HG03432 (cell line): ENCODE data around the gene SP110.
"Not testable (repeated sequence)": the region's sequence is repeated elsewhere in the genome, so short reads cannot be mapped to it uniquely, and the experiment has no call there.

Experiments
- ATAC-seq: cut with Tn5 transposase; IDR thresholded peaks from one replicate; pipeline ENCODE4 v1.9.1; 2021; ENCODE audit warnings: mild to moderate bottlenecking, moderate library complexity; ENCODE audit not compliant: unreplicated experiment

The SP110 gene

DNA sequence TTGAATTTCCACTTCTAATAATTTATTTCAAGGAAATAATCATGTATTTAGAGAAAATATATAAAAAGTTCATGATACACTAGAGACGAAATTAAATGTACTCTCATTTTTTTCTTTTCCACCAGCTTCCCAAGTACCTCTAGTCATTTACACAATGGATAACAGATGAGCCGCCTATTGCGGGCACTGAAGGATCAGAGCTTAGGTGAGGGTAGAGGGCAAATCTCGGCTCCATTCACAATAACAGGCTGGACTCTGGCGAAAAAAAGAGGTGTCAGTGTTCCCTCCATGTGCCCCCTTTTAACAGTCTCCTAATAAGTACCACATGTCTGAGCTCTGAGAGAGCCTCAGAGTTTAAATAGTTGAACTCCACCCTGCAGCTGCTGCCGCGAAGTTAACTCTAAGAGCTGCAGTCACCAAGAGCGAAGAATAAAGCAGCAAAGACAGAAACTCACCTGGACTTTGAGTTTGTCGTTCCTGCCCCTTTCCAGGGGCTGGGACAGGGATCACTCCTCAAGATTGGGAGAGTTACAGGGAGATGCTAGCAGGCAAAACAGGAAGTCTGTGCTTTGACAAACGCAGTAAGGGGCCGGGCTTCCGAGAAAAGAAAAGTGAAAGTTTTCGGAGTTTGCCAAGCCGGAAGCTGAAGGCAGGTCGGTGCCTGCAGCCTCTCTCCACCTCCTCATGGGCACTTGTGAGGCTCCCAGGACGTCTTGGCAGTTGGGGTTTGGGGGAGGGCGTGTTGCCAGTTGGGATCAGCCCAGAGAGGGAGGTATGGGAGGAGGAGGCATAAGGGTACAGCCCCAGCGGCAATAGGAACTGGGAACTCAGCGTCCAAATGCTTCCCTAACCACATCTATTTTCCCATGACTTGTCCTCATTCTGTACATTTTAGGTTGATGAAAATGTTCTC, at the start of gene SP110:
Gene SP110, minus strand, starts transcription at position 566 of the 913 bp plus-strand sequence. CDS start 3,057 bp downstream, outside the sequence.
- peak; percentile 86 for ATAC-seq

DNA sequence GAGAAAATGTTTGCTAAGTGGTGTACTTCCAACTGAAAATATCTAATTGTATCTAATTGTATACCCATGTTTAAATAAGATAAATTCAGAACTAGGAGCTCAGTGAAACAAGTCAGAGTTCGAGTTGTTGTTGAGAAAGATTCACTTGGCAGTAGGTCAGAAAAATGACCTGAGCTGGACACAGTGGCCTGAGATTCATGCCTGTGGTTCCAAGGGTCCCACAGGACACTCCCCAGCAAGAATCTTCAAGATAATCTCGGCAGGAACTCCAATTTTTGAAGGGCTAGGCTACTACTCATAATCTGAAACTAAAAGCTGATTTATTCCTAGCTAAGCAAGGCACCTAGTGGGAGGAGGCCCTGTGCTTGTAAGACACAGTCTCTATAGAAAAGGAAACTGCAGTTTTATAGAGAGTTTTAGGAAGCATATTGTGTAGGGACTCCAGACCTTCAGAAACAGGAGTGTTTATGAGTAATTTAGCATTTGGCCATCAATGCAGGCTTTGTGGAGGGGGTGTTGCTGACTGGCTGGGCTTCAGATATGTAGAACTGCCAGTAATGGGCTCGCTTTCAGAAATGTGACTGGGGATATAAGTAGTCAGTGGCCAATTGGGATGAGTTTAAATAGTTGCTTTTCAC, 48.9 kb upstream of the SP110 start:
- peak; percentile 65 for ATAC-seq

DNA sequence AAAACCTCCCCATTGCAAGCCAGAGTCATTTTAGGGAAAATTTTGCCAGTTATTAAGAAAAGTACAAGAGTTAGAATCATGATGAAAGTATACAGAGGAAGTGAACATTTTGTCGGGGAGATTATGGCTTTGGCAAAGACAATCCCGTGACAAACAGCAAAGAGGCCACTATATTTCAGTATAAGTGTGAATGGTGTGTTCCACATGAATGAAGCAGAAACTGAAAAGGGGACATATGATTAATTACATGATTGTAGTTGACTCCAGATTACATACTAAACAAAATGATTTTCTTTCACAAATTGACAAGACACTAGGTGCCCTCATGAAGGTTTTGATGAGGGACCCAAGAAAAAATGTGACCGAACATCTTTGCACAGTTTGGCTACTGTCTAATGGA, 47.8 kb upstream of the SP110 start:
- peak; percentile 70 for ATAC-seq

DNA sequence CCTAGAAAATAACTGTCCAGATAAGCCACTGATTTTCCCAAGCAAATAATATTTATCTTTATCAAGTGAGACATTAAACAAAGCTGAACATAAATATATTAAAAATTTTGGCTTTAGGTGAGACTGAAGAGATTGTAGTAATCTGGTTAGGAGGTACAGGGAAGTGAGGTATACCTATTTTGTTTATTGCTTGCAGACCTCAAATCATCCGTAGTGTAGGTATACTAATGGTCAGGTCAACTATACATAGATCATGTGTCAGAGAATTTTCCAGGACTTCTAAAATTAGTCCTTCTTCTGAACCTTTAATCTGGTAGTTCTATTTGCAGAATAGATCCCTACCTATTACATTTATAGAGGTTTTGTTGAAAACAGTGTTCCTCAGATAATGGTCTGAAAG, 47.3 kb upstream of the SP110 start:
- ATAC-seq, result peak; percentile 21

DNA sequence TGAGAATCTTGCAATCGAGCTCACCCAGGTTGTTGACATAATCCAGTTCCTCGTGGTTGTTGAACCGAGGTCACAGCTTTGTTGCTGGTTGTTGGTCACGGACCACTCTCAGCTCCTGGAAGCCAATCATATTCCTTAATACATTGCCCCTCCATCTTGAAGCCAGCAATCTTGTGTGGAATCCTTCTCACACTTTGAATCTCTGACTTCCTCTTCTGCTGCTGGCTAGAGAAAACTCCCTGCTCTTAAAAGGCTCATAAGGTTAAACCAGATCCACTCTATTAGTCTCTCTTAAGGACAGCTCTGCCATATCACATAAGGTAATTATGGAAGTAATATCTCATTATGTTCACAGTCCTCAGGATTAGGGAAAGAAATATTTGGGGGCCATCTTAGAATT, 46.9 kb upstream of the SP110 start:
- ATAC-seq, result no peak

DNA sequence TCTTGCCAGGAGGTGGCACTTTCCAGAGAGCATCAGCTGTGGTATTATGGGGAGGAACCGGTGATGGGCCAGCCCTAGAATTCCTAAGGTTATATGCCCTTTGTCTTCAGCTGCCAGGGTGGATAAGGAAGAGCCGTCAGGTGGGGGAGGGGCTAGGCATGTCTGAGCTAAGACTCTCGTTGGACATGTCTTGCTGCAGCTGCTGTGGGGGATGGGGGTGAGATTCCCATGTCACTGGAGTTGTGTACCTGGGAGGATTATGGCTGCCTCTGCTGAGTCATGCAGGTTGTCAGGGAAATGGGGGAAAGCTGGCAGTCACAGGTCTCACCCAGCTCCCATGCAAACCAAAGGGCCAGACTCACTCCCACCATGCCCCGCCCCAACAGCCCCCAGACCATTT, 45.2 kb upstream of the SP110 start:
- not testable (repeated sequence) for ATAC-seq

DNA sequence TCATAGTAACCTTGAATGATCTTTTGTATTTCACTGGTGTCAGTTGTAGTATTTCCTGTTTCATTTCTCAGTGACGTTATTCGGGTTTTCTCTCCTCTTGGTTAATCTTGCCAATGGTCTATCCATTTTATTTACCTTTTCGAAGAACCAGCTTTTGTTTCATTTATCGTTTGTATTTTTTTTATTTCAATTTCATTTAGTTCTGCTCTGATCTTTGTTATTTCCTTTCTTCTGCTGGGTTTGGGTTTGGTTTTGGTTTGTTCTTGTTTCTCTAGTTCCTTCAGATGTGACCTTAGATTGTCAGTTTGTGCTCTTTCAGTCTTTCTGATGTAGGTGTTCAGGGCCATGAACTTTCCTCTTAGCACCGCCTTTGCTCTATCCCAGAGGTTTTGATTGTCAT, 42.5 kb upstream of the SP110 start:
- ATAC-seq, result no peak

DNA sequence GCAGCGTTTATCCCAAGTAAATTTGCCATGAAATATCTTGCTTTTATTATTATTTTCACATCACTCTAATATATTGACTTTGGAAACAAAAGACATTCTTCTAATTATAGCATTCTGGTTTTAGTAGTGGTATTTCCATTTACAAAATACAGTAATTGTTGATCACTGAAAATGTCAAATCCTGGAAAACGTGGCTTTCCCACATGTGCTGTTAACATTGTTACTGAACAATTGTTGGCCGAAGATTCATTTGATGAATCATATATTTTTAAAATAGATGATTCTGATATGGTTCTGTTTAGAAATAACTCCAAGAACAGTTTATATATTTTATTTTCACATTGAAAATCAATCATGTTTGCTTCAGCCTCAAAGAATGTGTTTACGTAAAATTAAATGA, 38.7 kb upstream of the SP110 start:
- ATAC-seq, result no peak

DNA sequence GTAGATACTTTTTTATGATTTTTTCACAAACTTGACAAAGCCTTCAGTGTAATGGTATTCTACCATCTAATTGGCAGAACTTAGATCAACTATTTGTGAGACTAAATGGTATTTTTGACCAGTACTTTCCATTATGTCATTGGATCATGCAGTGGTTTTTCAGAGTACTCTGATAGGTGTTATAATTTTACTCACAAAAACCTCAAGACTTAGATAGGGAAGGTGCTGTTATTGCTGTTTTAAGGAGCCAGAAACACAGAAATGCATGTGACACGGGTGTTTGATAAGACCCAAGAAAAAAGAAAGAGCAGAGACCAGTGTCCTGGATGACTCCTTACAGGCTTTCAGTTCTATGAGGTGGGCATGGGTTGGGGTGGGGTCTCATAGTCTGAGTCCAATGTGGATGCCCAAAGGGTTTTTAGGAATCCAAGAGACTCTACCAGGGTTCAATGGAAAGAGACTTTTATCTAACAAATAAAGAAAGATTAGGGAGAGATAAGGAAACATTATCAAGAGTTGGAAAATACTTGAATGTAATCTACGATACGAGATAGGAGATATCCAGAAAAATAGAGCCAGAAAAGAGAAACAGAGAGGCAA, 37.0 kb upstream of the SP110 start:
- no peak for ATAC-seq

DNA sequence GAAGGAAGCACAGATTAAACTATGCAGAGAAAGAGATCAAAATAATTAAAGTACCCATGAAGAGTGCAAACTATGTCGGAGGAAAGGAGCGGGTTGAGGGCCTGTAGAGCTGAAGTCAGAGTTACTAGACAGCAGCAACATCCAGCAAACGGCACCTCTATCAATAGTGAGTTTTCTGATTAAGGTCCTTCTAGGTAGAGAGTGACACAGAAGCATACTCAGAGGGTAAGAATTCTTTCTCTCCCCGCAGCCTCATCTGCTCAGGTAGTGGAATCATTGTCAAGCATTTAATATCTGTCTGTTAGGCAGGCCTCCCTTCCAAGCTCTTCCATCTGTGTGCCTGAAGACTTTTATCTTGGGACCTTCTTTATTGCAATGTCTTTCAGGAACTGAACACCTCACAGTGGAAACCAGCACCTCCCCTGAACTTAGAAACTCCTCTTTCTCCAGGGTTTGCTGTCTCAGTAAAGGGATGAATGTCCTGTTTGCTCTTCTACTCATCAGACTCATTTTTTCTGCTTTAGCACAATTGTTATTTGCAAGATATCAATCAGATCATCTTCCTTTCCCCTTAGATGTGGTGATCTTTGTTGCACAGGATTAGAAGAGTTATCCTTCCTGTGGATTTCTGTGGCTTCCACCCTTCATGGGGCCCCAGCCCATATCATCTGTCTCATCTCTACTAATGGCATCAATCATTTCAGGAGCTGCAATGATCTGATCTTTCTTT, 34.5 kb upstream of the SP110 start:
- no peak for ATAC-seq

DNA sequence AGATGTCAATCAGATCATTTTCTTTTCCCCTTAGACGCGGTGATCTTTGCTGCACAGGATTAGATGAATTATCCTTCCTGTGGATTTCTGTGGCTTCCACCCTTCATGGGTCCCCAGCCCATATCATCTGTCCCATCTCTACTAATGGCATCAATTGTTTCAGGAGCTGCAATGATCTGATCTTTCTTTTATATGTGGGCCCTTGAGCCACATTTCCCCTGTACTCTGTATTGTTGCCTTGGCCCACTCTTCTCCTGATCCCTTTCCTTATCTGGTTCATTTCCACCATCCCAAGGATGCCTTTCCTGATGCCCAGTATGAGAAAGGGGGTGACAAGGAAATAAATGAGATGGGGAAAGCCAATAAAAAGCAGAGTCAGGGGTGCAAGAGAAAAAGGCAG, 30.4 kb upstream of the SP110 start:
- no peak for ATAC-seq

DNA sequence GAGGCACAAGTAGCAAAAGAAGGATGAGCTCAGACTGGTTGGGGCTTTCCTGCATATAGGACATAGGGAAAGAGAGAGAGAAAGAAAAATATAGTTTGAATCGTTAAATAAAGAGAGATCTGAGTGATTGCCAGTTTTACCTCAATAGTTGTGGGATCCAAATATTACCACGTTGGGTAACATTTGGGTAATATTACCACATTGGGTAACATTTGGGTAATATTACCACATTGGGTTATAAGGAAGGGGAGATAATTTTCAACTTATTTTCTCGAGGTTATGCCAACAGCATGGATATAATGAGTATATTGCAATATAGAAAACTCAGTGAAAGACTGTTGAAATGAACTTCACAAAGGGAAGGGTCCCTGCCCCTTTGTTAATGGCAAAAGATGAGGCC, 26.4 kb upstream of the SP110 start:
- no peak for ATAC-seq

DNA sequence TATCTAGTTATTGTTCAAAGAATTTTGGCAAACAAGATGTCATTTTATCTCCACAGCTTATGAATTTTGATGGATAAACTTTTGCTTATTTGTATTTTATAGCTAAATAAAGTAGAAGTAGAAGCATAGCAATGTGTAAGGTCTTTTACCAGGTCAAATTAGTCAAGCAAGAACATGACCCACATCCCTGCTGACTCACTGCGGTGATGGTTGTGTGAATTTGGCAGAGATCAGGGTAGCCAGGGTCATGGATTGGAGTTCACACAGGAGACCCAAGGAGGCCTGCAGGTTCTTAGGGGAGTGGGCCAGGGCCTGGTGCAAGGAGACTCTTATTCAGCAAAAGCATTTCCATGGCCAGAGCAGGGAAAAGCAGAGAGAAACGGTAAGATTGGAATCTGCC, 24.4 kb upstream of the SP110 start:
- no peak for ATAC-seq

DNA sequence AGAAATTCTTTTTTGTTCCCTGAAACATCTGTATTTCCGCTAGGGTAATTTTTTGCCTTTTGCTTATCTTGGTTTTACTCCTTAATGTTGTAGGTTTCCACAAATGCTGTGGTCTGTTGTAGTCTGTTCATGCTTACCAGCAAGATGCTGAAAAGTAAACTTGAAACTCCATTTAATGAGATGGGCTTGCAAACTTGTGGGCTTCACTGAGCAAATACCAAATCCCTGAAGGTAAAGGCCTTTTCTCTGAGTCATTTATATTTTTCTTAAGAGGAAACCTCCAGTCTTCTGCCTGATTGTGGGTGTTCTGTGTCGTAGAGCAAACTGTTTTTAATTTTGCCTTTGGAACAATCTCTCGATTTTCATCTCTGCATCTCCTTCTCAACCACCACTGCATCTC, 15.1 kb upstream of the SP110 start:
- ATAC-seq, result peak; percentile 75

DNA sequence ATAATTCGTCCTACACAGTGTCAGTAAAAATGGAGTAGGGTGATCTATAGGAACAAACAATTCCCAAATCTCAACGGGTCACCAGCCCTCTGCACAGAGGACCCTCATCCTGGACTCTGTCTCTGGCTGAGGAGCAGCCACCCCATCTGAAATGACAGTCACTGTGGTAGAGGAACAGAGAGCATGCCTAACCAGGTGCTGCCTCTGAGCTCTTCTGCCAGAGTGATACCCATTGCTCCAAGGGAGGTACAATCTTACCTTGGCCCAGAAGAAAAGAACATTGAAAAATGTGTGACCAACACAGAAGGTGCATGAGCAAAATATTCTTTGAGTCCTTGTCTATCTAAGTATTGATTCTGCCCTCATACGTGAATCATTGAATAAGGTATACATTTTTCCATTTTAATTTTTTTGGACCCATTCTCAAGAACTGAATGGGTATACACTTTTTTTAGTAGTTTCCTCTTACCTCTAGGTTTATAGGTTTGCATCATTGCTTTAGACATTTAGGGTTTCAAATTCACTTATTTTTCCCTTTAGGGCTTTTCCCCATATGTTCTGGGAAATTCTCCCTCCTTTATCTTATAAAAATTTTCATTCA, 14.4 kb upstream of the SP110 start:
- ATAC-seq, result peak; percentile 61

DNA sequence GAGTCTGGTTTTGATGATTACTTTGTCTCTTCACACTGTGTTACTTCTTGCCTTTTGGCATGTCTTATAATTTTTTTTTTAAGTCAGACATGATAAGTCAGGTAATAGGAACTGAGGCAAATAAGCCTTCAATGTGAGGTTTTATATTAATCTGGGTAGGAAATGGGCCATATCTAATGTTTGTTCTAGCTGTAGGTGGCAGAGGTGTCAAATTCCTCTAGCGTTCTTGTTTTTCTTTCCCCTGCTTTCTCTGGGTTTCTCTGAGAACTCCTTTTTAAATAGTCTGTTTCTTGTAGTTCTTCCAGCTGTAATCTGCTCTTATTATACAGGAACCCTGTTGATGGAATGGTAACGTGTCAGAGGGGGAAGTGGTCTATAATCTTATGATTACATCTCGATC, 11.5 kb upstream of the SP110 start:
- no peak for ATAC-seq

DNA sequence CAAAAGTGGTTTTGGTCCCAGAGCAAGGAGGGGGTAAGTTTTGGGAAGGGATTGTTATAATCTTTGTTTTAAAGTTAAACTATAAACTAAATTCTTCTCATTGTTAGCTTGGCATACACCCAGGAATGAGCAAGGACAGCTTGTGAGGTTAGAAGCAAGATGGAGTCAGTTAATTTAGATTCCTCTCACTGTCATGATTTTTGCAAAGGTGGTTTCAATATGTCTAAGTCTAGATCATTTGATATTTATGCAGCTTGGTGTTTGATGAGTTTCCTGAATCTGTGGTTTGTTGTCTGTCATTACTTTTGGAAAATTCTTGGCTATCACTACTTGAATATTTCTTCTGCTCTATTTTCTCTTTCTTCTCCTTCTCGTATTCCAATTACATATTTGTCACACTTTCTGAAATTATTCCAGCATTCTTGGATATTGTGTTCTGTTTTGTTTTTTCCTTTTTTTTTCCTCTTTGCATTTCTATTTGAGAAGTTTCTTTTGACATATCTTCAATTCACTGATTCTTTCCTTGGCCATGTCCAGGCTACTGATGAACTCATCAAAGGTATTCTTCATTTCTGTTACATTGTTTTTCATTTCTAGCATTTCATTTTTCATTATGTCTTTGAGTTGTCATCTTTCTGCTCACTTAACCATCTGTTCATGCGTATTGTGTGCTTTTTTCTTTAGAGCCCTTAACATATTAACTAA, 10.9 kb upstream of the SP110 start:
- ATAC-seq, result no peak

DNA sequence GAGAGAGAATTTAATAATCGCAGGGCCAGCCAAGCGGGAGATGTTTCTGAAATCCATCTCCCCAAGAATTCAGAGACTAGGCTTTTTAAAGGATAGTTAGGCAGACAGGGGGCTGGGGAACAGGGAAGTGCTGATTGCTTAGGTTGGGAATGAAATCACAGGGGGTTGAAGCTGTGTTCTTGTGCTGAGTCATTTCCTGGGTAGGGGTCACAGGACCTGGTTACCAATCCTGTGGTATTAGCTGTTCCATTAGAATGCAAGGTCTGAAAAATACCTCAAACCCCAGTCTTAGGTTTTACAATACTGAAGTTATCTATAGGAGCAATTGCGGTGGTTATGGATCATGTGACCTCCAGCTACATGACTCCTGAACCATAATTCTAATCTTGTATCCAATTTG, 10.3 kb upstream of the SP110 start:
- ATAC-seq, result no peak

DNA sequence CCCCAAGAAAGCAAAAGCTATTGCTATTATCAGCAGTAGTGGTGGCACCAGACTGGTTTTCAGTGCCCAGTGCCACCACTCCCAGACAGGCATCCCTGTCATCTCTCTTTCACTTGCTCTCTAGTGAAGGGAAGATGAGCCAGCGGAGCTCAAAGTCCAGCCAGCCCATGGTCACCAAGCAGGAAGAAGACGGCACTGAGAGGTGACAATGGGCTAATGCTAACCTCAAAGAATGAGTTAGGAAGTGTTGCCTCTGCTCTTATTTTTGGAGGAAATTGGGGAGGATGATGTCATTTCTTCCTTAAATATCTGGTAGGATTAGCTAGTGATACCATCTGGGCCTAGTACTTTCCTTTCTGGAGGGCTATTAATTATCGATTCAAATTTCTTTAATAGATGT, 7.4 kb upstream of the SP110 start:
- ATAC-seq, result no peak

DNA sequence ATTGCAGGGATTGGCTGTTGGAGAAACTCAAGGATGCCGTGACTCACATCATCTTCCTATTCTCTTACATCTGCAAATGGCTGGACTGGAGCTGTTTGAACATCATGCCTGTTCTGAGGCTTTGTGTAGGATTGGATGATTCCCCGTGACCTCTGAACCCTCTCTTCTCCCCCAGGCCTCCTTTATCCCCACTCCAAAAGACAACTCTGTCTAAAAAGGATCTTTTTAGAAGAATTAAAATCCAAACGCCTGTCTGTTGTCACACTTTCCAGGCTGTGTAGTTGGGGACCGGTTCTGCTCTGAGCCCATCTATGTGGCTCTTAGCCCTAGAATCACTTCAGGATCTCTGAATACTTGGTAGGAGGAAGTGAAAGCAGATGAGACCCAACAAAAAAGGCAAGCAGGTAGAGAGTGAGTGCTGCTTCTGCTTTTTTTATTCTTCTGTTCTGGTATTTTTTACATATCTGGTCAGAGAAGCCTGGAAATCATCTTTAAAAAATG, 6.3 kb upstream of the SP110 start:
- ATAC-seq, result peak; percentile 73
